Right atrium auricular region (tissue), 2 donors: ENCODE measurements around the gene DCPS. TPM values are rescaled to one million over a fixed set of nuclear protein-coding genes. Genes with fewer than 3 reads are reported as not detected.
"Not testable (repeated sequence)": the region's sequence is repeated elsewhere in the genome, so short reads cannot be mapped to it uniquely, and the experiment has no call there.

Source experiments
- DNase-seq: peaks from one replicate; pipeline ENCODE4 v3.0.0-alpha.2; 2019; ENCODE audit warnings: low spot score
- H3K27ac ChIP-seq, 2 donors: fragments of 200-600 bp; sonication (generic); 1 replicate in 1 of 2; 2 replicates in 1 of 2; pipeline ENCODE4 v1.5.1; 2016 to 2019
- H3K27me3 ChIP-seq, 2 donors: fragments of 200-600 bp; sonication (generic); one replicate each; pipeline versions ENCODE4 v1.5.1 to v1.6.0; 2017 to 2019
- H3K36me3 ChIP-seq: fragments of 200-600 bp; sonication (generic); one replicate; pipeline ENCODE4 v1.5.1; 2016
- H3K4me1 ChIP-seq, 2 donors: fragments of 200-600 bp; sonication (generic); one replicate each; pipeline versions ENCODE4 v1.5.1 to v1.6.0; 2017 to 2019
- H3K4me3 ChIP-seq, 2 donors: fragments of 200-600 bp; sonication (generic); 1 replicate in 1 of 2; 2 replicates in 1 of 2; pipeline ENCODE4 v1.5.1; 2017 to 2019; ENCODE audit warnings: mild to moderate bottlenecking in 1 of 2, moderate library complexity in 1 of 2
- H3K9me3 ChIP-seq, 2 donors: fragments of 200-600 bp; sonication (generic); one replicate each; pipeline ENCODE4 v1.5.1; 2019
- total RNA-seq, 2 donors: library from RNA; depleted of rRNA; stranded (reverse); fragments of >200 nt; gene quantifications; one replicate each; pipeline ENCODE4 v1.1.0, GENCODE V29; 2016
- TF ChIP-seq, protein P1 (sequence below), 2 donors: fragments of 200-600 bp; sonication (generic); IDR thresholded peaks; one replicate each; pipeline ENCODE4 v1.5.1; 2019; ENCODE audit warnings: antibody characterized with exemption in 2 of 2

DCPS gene
- total RNA-seq = 10 to 100 TPM; 12.1 to 14.1 TPM

DNA sequence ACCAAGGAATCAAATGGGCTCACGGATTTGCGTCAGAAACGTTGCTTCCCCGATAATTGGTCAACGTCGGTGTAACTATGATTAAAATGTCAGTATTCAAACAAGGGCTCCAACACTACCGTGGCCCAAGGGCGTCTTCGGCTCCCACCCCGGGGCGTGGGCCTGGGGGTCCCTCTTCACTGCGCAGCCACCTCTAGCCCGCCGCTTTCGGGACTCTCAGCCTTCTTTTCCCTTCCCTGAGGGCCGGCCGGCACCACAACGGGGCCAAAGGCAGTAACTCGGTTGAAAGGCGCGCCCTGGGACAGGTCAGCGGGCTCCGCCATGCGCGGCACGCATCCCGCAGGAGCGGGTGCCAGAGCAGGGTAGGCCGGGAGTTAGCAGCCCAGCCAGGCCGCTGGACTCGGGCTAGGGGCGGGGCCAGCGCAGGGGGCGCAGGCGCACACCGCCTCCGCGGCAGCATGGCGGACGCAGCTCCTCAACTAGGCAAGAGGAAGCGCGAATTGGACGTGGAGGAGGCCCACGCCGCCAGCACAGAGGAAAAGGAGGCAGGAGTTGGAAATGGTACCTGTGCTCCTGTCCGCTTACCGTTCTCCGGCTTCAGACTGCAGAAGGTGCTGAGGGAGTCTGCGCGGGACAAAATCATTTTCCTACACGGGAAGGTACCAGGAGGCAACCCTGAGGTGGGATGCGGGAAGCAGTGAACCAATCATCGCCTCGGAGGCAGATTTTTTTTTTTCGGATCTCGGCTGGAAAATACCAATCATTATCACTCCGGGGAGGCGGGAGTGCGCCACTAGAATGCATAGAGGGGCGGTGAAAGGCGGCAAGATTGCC, at the start of gene DCPS:
TSS of gene DCPS (plus strand) at position 438 of the 834 bp plus-strand sequence. CDS start at position 459, 21 bp downstream.
- peak within 1 kb of the TSS; percentile 56 to 61 for H3K4me3 ChIP-seq
- peak within 1 kb of the TSS; percentile 85 to 87 for H3K27ac ChIP-seq
- DNase-seq = peak; percentile 89
- H3K36me3 ChIP-seq = no peaks in the 10 kb centered on the region
- TF ChIP-seq, protein P1, sequence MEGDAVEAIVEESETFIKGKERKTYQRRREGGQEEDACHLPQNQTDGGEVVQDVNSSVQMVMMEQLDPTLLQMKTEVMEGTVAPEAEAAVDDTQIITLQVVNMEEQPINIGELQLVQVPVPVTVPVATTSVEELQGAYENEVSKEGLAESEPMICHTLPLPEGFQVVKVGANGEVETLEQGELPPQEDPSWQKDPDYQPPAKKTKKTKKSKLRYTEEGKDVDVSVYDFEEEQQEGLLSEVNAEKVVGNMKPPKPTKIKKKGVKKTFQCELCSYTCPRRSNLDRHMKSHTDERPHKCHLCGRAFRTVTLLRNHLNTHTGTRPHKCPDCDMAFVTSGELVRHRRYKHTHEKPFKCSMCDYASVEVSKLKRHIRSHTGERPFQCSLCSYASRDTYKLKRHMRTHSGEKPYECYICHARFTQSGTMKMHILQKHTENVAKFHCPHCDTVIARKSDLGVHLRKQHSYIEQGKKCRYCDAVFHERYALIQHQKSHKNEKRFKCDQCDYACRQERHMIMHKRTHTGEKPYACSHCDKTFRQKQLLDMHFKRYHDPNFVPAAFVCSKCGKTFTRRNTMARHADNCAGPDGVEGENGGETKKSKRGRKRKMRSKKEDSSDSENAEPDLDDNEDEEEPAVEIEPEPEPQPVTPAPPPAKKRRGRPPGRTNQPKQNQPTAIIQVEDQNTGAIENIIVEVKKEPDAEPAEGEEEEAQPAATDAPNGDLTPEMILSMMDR (IDR thresholded peaks at IDR 0.05) = no peak
- H3K9me3 ChIP-seq = no peaks in the 10 kb centered on the region
- no peaks in the 10 kb centered on the region for H3K27me3 ChIP-seq
- peaks cover 0 to 15% of the 10 kb centered on the region in 2 donors for H3K4me1 ChIP-seq

DNA sequence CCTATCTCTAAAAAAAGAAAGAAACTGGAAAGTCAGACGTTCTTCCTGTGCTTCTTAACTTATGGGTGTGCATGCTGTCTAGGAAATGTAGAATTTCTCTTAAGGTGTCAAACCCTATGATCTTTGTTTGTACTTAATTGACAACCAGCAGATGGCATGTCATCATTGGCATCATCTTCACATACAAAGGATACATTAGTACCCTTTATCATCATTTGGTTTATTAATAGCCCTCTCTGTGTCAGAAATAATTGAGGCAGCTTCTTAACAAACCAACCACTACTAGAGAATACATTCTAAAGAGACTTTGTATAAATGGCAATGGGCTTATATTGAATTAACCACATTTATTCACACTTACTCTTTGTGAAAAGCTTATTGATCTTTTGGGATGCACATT, 49.0 kb upstream of the DCPS start:
- Histone ChIP-seq H3K4me3 (no peak overlapping the region), H3K27ac (no peak overlapping the region), H3K36me3 (peaks cover 44% of the 10 kb centered on the region), H3K9me3 (no peaks in the 10 kb centered on the region), H3K4me1 (no peaks in the 10 kb centered on the region), H3K27me3 (no peaks in the 10 kb centered on the region)
- DNase-seq = no peak
- TF ChIP-seq, protein P1 (IDR thresholded peaks at IDR 0.05) = no peak

GRCh38 chr11:126255507-126255906, 48.4 kb upstream of the DCPS start:
- not testable (repeated sequence) for H3K27ac ChIP-seq, DNase-seq, H3K4me3 ChIP-seq, H3K9me3 ChIP-seq, H3K4me1 ChIP-seq, H3K27me3 ChIP-seq
- H3K36me3 ChIP-seq = peaks cover 44% of the 10 kb centered on the region

GRCh38 chr11:126256216-126256615, 47.6 kb upstream of the DCPS start:
- Histone ChIP-seq H3K4me1 (no peaks in the 10 kb centered on the region), H3K27ac (no peak overlapping the region), H3K27me3 (no peaks in the 10 kb centered on the region), H3K9me3 (no peaks in the 10 kb centered on the region), H3K36me3 (peaks cover 46% of the 10 kb centered on the region), H3K4me3 (no peak overlapping the region)
- no peak for DNase-seq
- TF ChIP-seq, protein P1 (IDR thresholded peaks at IDR 0.05) = no peak

DNA sequence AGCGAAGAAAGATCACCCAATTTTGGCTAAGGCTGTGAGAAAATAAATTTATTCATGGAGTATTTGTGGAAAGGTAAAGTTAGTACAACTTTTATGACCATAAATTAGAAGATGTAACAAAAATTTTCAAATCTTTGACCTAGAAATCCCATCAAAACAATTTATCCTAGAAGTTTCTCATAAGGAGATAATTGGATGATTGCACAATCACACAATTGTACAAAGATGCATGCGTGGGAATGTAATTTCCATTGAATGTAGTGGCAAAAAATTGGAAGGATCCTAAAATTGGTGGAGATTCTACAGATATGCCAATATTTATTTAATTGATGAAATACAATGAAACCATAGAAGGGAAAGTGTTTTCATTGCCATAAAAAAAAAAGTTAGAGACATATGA, 46.7 kb upstream of the DCPS start:
- H3K4me3 ChIP-seq = no peak overlapping the region
- no peaks in the 10 kb centered on the region for H3K9me3 ChIP-seq
- H3K27me3 ChIP-seq = no peaks in the 10 kb centered on the region
- no peaks in the 10 kb centered on the region for H3K4me1 ChIP-seq
- no peak overlapping the region for H3K27ac ChIP-seq
- H3K36me3 ChIP-seq = peaks cover 51% of the 10 kb centered on the region
- TF ChIP-seq, protein P1 (IDR thresholded peaks at IDR 0.05) = no peak
- no peak for DNase-seq

GRCh38 chr11:126257764-126258163, 46.1 kb upstream of the DCPS start:
- no peaks in the 10 kb centered on the region for H3K4me1 ChIP-seq
- H3K4me3 ChIP-seq = no peak overlapping the region
- TF ChIP-seq, protein P1 (IDR thresholded peaks at IDR 0.05) = no peak
- no peaks in the 10 kb centered on the region for H3K27me3 ChIP-seq
- H3K36me3 ChIP-seq = peaks cover 50% of the 10 kb centered on the region
- DNase-seq = no peak
- no peaks in the 10 kb centered on the region for H3K9me3 ChIP-seq
- no peak overlapping the region for H3K27ac ChIP-seq
